Prostate gland (tissue), 2 donors: ENCODE measurements around the gene ARL15. TPM values are rescaled to one million over a fixed set of nuclear protein-coding genes. Genes with fewer than 3 reads are reported as not detected.

Experiments
- DNase-seq: peaks from one replicate; pipeline ENCODE4 v3.0.0-alpha.2; 2019; ENCODE audit warnings: low spot score
- H3K27ac ChIP-seq, 2 donors: fragments of 200-600 bp; sonication (generic); 2 replicates each; pipeline ENCODE4 v1.5.1; 2017 to 2019
- H3K27me3 ChIP-seq: fragments of 200-600 bp; sonication (generic); replicated peaks from 2 replicates; pipeline ENCODE4 v1.5.1; 2019; ENCODE audit not compliant: insufficient read depth
- H3K36me3 ChIP-seq, 2 donors: fragments of 200-600 bp; sonication (generic); 1 replicate in 1 of 2; 2 replicates in 1 of 2; pipeline versions ENCODE4 v1.5.1 to v1.8.1; 2017 to 2019
- H3K4me1 ChIP-seq: fragments of 200-600 bp; sonication (generic); replicated peaks from 2 replicates; pipeline ENCODE4 v1.5.1; 2019
- H3K4me3 ChIP-seq, 2 donors: fragments of 200-600 bp; sonication (generic); 2 replicates each; pipeline ENCODE4 v1.5.1; 2017 to 2019
- H3K9me3 ChIP-seq: fragments of 200-600 bp; sonication (generic); 2 replicates; pipeline ENCODE4 v1.5.1; 2017
- POLR2A ChIP-seq: fragments of 450-650 bp; IDR thresholded peaks from one replicate; pipeline ENCODE4 v1.6.1; 2016; ENCODE audit warnings: antibody characterized with exemption, mild to moderate bottlenecking
- POLR2AphosphoS5 ChIP-seq: sonication (generic); formaldehyde crosslinking; IDR thresholded peaks from one replicate; pipeline ENCODE4 v1.6.1; 2017; ENCODE audit warnings: antibody characterized with exemption
- WGBS: methylation state at CpG from one replicate; pipeline ENCODE4 v1.1.5; 2018; 5-methylcytosine and 5-hydroxymethylcytosine counted together
- intact Hi-C: fragments of 100-400 bp; cut with DNase I; formaldehyde crosslinking; loops from one replicate; pipeline ENCODE4 v1.14.2; 2022
- total RNA-seq, 2 donors: library from RNA; depleted of rRNA; stranded (reverse); fragments of >200 nt; gene quantifications; one replicate each; pipeline ENCODE4 v1.1.0, GENCODE V29; 2016
- TF ChIP-seq, protein P1 (sequence below), 4 experiments: fragments of 200-600 bp in 2 of 4; fragments of 450-650 bp in 2 of 4; sonication (generic) in 2 of 4; IDR thresholded peaks; 1 replicate in 3 of 4; 2 replicates in 1 of 4; pipeline ENCODE4 v1.5.1; 2016 to 2019; ENCODE audit warnings: antibody characterized with exemption in 4 of 4, mild to moderate bottlenecking in 2 of 4, moderate library complexity in 2 of 4

Gene ARL15
- total RNA-seq, 2 donors from 2014 or later, result 16.1 to 38.4 TPM

DNA sequence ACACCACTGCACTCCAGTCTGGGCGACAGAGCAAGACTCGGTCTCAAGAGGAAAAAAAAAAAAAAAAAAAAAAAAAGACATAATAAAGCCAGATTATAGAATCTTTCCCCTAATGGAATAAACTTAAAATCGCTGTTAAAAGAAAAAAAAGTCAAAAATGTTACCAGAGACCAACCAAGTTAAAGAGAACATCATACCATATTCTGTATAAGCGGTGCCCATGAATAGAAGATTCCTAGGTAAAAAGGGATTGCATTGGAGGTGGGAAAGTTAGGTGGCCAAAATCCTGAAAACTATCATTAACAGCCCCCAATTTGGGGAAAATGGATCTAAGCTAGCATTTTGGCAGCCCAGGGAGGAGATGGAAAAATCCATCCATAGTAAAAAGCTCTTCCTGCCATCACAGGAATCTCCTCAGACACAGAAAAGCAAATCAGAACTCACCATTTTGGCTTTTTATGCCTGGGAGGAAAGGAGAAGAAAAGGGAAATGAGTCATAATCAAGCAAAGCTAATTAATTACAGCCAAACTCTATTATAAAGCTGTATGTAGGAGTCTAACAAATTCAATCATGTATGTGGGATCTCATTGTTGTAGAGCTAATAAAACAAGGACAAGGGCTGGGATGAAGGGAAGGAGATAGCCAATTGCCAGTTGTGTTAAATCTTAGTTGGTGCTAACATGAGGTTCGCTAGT, 363.8 kb downstream of the ARL15 start:
- TF ChIP-seq POLR2A, result no peak
- TF ChIP-seq, protein P1, sequence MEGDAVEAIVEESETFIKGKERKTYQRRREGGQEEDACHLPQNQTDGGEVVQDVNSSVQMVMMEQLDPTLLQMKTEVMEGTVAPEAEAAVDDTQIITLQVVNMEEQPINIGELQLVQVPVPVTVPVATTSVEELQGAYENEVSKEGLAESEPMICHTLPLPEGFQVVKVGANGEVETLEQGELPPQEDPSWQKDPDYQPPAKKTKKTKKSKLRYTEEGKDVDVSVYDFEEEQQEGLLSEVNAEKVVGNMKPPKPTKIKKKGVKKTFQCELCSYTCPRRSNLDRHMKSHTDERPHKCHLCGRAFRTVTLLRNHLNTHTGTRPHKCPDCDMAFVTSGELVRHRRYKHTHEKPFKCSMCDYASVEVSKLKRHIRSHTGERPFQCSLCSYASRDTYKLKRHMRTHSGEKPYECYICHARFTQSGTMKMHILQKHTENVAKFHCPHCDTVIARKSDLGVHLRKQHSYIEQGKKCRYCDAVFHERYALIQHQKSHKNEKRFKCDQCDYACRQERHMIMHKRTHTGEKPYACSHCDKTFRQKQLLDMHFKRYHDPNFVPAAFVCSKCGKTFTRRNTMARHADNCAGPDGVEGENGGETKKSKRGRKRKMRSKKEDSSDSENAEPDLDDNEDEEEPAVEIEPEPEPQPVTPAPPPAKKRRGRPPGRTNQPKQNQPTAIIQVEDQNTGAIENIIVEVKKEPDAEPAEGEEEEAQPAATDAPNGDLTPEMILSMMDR (IDR thresholded peaks at IDR 0.05), result no peak
- no peak for TF ChIP-seq POLR2AphosphoS5
- H3K9me3 ChIP-seq, result no peaks in the 10 kb centered on the region
- H3K36me3 ChIP-seq, result no peaks in the 10 kb centered on the region
- H3K27ac ChIP-seq, result no peak overlapping the region
- H3K27me3 ChIP-seq, result no peaks in the 10 kb centered on the region
- 97% methylated on average over 5 of the region's 5 CpGs for WGBS
- intact Hi-C loops, result no loop called here
- no peak overlapping the region for H3K4me3 ChIP-seq
- H3K4me1 ChIP-seq, result no peaks in the 10 kb centered on the region
- DNase-seq, result no peak

DNA sequence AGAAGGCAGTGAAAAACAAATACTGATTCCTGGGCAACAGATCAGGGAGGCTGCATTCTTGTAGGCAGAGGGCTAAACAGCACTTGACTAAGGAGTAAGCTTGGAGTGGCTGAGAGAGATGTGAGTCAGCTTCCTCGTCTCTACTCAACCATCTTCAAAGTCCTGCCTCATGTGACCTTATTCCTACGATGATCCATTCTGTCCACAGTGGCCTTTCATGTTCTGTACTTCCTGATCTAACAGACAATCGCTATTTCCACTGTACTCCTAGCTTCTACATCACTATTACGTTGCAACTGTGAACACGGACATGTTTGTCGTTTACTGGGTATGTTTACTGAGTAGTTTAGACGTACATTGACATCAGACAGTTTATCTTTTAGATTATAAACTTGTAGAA, 365.4 kb downstream of the ARL15 start:
- no peak overlapping the region for H3K4me3 ChIP-seq
- H3K9me3 ChIP-seq, result no peaks in the 10 kb centered on the region
- no peak overlapping the region for H3K27ac ChIP-seq
- TF ChIP-seq POLR2AphosphoS5, result no peak
- TF ChIP-seq, protein P1 (IDR thresholded peaks at IDR 0.05), result no peak
- TF ChIP-seq POLR2A, result no peak
- intact Hi-C loops, result no loop called here
- WGBS, result 86% methylated on average over 7 of the region's 7 CpGs
- H3K36me3 ChIP-seq, result no peaks in the 10 kb centered on the region
- H3K4me1 ChIP-seq, result no peaks in the 10 kb centered on the region
- DNase-seq, result no peak
- no peaks in the 10 kb centered on the region for H3K27me3 ChIP-seq

DNA sequence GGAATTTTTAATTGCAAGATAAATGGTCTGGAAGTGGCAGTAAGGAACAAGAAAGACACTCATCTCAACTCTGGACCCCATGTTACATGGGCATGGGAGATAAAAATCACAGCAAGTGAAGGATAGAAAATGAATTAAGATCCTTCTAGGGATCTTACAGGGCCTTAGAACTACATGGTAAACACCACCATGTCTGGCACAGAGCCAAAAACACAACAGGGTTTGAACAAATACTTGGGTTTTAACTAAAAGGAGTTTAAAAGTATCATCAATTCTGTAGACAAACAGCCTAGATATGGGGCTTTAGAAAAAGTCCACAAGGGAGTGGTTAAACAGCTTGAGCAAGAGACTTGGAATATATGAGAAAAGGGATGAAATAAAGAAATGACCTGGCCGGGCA, 366.4 kb downstream of the ARL15 start:
- Histone ChIP-seq H3K27me3 (no peaks in the 10 kb centered on the region), H3K4me1 (no peaks in the 10 kb centered on the region), H3K36me3 (no peaks in the 10 kb centered on the region), H3K4me3 (no peak overlapping the region), H3K9me3 (no peaks in the 10 kb centered on the region), H3K27ac (no peak overlapping the region)
- WGBS, result 88% methylated on average over 1 of the region's 1 CpG
- DNase-seq, result no peak
- intact Hi-C loops, result no loop called here
- TF ChIP-seq POLR2AphosphoS5 (no peak), POLR2A (no peak)
- TF ChIP-seq, protein P1 (IDR thresholded peaks at IDR 0.05), result no peak

DNA sequence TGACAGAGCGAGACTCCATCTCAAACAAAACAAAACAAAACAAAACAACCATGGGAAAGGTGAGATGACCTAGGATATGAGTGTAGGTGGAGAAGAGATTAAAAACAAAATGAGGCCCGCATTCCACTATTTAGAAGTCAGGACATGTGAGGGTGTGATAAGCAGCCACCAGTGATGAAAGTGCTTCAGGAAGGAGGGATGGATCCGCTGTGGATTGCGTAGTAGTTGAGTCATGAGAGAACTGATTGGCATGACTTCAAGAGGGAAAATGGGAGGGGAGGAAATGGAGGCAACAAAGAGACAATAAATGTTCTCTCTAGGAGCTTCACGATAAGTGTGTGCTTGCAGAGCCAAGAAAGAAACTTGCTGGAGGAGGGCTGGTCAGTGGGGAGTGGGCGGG, 367.6 kb downstream of the ARL15 start:
- no peak overlapping the region for H3K27ac ChIP-seq
- no peaks in the 10 kb centered on the region for H3K27me3 ChIP-seq
- no peaks in the 10 kb centered on the region for H3K36me3 ChIP-seq
- intact Hi-C loops, result no loop called here
- no peak for TF ChIP-seq POLR2A
- TF ChIP-seq, protein P1 (IDR thresholded peaks at IDR 0.05), result no peak
- no peak for TF ChIP-seq POLR2AphosphoS5
- WGBS, result 80% methylated on average over 6 of the region's 6 CpGs
- DNase-seq, result no peak
- H3K9me3 ChIP-seq, result no peaks in the 10 kb centered on the region
- no peak overlapping the region for H3K4me3 ChIP-seq
- H3K4me1 ChIP-seq, result no peaks in the 10 kb centered on the region

DNA sequence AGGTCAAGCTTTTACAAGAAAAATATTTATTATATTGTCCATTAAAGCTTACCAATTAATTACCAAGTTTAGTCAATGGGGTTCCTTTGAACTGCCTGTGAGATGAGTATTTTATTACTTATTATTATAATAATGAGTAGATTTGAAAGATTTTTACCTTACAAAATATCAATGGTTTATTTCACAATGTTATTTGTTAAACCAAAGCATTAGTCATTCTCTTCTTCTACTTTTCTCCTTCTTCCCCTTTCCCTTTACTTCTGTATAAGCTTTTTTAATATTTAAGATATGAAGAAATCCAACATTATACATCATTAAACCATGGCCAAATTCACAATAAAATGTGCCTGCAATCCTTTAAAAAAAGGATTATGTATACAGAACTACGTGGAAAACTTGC, 369.5 kb downstream of the ARL15 start:
- intact Hi-C loops, result no loop called here
- Histone ChIP-seq H3K36me3 (no peaks in the 10 kb centered on the region), H3K4me3 (no peak overlapping the region), H3K27me3 (no peaks in the 10 kb centered on the region), H3K4me1 (no peaks in the 10 kb centered on the region), H3K9me3 (no peaks in the 10 kb centered on the region), H3K27ac (no peak overlapping the region)
- WGBS, result 30% methylated on average over 1 of the region's 1 CpG
- TF ChIP-seq POLR2AphosphoS5 (no peak), POLR2A (no peak)
- TF ChIP-seq, protein P1 (IDR thresholded peaks at IDR 0.05), result no peak
- no peak for DNase-seq
